Fibroblast of mammary gland (primary cell): ENCODE data around the gene ABCC3.
A peak's percentile ranks its signal among the peaks of the same experiment; 100 is the strongest.

Source experiments
- DNase-seq: peaks from one replicate; pipeline ENCODE4 v3.0.0-alpha.2; 2010; ENCODE audit warnings: low read depth
- H3K4me3 ChIP-seq: 2 replicates; pipeline ENCODE4 v1.5.1; 2011; ENCODE audit warnings: low read depth, mild to moderate bottlenecking, low read length, moderate library complexity; ENCODE audit not compliant: control insufficient read depth
- CTCF ChIP-seq: conservative IDR thresholded peaks from 2 replicates; pipeline ENCODE4 v1.5.1; 2011; ENCODE audit warnings: low read depth, low read length, inconsistent platforms; ENCODE audit not compliant: control insufficient read depth, insufficient read depth

Gene ABCC3

DNA sequence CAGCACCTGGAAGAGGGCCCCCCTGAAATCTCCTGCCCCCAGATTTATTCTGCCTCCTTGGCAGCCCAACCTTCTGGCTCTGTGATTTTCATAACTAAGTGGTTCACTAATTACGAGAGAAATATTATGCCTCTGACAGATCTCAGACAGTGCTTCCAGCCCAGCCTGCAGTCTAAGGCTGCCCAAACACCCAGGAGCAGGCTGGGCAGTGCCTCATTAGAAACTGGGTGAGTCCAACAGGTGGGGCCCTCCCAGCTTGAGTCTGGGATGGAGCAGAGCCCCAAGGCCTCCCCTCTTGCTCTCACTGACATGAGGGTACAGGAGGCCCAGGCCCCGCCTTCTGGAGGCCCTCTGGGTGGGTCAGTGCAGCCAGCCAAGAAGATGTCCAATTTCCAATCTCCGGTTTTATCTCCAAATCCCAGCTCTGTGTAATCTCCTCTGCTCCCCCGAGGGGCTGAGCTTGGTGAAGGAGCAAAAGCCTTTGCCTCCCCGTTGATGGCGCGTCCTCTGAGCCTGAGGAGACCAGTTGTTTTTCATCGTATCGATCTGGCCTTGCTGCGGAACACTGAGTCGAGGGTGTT lies 20.1 kb upstream of the ABCC3 start:
- no peak for TF ChIP-seq CTCF
- DNase-seq = no peak
- H3K4me3 ChIP-seq = no peak overlapping the region

DNA sequence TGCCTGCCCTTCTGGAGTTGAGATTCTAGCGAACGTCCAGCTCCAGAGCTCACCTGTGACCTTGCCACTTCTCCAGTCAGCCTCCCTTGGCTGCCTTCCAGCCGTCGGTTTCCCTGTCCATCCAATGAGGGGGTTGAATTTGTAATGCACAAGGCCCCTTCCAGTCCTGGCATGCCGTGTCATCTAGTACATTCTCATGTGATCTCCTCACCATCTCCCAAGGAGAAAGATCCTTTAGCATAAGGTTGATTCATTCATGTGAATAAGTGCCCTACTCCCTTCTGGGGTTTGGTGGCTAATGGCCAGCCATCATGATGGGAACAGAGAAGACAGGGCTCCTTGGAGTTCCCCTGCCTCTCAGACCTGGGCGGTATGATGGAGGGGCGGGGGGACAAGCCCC lies 18.9 kb upstream of the ABCC3 start:
- no peak for TF ChIP-seq CTCF
- DNase-seq = no peak
- no peak overlapping the region for H3K4me3 ChIP-seq

- no peak overlapping the region for H3K4me3 ChIP-seq
- TF ChIP-seq CTCF = no peak
- DNase-seq = peak; percentile 69
Measured at GRCh38 chr17:50618300-50618699, 16.4 kb upstream of the ABCC3 start.

DNA sequence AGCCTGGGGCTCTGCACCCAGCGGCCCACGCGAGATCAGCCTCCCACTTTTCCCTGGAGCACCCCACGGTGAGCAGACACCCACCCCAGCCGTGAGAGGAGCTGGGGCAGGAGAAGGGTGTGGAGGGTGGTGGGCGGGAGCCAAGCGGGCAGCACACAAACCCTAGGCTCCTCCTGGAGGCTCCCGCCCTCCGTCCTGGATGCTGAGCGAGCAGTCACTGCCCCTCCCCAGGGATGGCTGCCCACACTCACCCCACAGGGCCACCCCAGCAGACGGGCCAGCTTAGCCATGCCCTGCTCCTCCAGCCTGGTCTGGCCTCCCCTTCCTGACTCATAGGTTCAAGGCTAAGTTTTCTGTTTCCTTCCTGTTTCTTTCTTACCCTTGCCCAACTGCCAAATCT lies 15.7 kb upstream of the ABCC3 start:
- no peak for DNase-seq
- no peak overlapping the region for H3K4me3 ChIP-seq
- TF ChIP-seq CTCF = no peak

GRCh38 chr17:50619489-50619888 lies 15.2 kb upstream of the ABCC3 start:
- DNase-seq = no peak
- H3K4me3 ChIP-seq = no peak overlapping the region
- no peak for TF ChIP-seq CTCF

DNA sequence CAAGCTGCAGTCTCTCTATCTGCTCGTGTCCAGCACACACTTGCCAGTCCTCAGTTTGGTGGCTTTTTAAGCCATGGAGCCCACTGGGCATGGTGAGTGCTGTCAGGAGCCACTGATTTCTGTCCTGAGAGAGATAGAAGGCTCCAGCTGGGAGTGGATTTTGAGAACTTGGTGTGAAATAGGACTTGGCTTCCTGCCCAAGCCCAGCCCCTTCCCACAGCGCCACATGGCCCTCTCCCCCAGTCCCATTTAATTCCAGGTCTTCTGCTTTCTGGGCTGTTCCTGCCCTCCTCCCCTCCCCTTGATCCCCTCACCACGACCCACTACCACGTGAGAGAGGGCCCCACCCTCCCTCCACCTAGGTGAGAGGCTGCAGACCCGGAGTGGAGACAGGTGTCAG lies 14.4 kb upstream of the ABCC3 start:
- TF ChIP-seq CTCF = no peak
- no peak for DNase-seq
- H3K4me3 ChIP-seq = no peak overlapping the region

GRCh38 chr17:50620858-50621257 lies 13.8 kb upstream of the ABCC3 start:
- H3K4me3 ChIP-seq = no peak overlapping the region
- TF ChIP-seq CTCF = peak; percentile 1
- no peak for DNase-seq
